Body of pancreas (tissue), 4 donors: ENCODE measurements around the gene FASTKD1.

Experiments
- POLR2A ChIP-seq, 3 donors: fragments of 450-650 bp; IDR thresholded peaks; one replicate each; pipeline ENCODE4 v1.6.1; 2016; ENCODE audit warnings: antibody characterized with exemption in 3 of 3, mild to moderate bottlenecking in 2 of 3
- TF ChIP-seq, protein P1 (sequence below), 7 experiments: fragments of 450-650 bp in 4 of 7; fragments of 200-600 bp in 3 of 7; sonication (generic) in 3 of 7; IDR thresholded peaks; one replicate each; pipeline ENCODE4 v1.5.1; 2016 to 2019; ENCODE audit warnings: antibody characterized with exemption in 7 of 7

DNA sequence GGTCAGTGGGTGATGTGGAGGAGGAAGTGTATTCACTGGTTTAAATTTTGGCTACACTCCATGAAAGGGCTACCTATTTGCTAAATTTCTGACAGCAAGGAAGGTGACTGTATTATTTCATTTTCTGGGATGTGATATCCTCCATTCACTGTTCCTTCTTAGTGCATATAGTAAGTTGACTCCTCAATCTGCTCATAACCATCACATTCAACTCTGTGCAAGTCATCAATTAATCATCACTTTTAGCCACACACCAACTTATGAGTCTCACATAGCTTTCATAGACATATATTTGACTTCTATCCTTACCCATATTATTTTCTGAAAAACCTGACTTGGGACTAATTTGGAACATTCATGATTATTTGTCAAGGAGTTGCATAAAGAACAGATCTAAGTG lies 47.2 kb downstream of the FASTKD1 start:
- TF ChIP-seq, protein P1, sequence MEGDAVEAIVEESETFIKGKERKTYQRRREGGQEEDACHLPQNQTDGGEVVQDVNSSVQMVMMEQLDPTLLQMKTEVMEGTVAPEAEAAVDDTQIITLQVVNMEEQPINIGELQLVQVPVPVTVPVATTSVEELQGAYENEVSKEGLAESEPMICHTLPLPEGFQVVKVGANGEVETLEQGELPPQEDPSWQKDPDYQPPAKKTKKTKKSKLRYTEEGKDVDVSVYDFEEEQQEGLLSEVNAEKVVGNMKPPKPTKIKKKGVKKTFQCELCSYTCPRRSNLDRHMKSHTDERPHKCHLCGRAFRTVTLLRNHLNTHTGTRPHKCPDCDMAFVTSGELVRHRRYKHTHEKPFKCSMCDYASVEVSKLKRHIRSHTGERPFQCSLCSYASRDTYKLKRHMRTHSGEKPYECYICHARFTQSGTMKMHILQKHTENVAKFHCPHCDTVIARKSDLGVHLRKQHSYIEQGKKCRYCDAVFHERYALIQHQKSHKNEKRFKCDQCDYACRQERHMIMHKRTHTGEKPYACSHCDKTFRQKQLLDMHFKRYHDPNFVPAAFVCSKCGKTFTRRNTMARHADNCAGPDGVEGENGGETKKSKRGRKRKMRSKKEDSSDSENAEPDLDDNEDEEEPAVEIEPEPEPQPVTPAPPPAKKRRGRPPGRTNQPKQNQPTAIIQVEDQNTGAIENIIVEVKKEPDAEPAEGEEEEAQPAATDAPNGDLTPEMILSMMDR (IDR thresholded peaks at IDR 0.05): no peak
- no peak for TF ChIP-seq POLR2A (IDR thresholded peaks at IDR 0.05)
